ENCODE measurements around the gene PTRH1.

Gene PTRH1

GRCh38 chr9:127692071-127692470 is 23.4 kb downstream of the PTRH1 start:
- Histone ChIP-seq H2AFZ (ENCODE audit: low read depth, low read length) (no peak overlapping the region), H3K4me3 (ENCODE audit: low read length) (no peak overlapping the region), H3K36me3 (ENCODE audit: insufficient read depth, low read length) (peaks cover 10% of the 10 kb centered on the region), H3K27me3 (ENCODE audit: insufficient read depth, low read length) (no peaks in the 10 kb centered on the region), H3K4me1 (ENCODE audit: insufficient read depth, low read length) (peaks cover 3% of the 10 kb centered on the region), H3K9me3 (ENCODE audit: low read length) (peaks cover 6% of the 10 kb centered on the region)

DNA sequence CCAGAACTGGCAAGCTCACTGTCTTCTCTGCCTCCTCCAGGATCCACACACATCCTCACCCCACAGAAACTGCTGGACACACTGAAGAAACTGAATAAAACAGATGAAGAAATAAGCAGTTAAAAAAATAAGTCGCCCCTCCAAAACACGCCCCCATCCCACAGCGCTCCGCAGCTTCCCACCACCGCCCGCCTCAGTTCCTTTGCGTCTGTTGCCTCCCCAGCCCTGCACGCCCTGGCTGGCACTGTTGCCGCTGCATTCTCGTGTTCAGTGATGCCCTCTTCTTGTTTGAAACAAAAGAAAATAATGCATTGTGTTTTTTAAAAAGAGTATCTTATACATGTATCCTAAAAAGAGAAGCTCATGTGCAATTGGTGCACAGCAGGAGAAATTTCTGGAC is 24.7 kb downstream of the PTRH1 start:
- H3K27me3 ChIP-seq (ENCODE audit: insufficient read depth, low read length), result no peaks in the 10 kb centered on the region
- H3K9me3 ChIP-seq (ENCODE audit: low read length), result peaks cover 6% of the 10 kb centered on the region
- peaks cover 3% of the 10 kb centered on the region for H3K4me1 ChIP-seq (ENCODE audit: insufficient read depth, low read length)
- H3K4me3 ChIP-seq (ENCODE audit: low read length), result no peak overlapping the region
- no peak overlapping the region for H2AFZ ChIP-seq (ENCODE audit: low read depth, low read length)
- H3K36me3 ChIP-seq (ENCODE audit: insufficient read depth, low read length), result peaks cover 13% of the 10 kb centered on the region

- Histone ChIP-seq H3K4me3 (ENCODE audit: low read length) (no peak overlapping the region), H3K9me3 (ENCODE audit: low read length) (peaks cover 6% of the 10 kb centered on the region), H3K4me1 (ENCODE audit: insufficient read depth, low read length) (peaks cover 3% of the 10 kb centered on the region), H2AFZ (ENCODE audit: low read depth, low read length) (no peak overlapping the region), H3K27me3 (ENCODE audit: insufficient read depth, low read length) (no peaks in the 10 kb centered on the region), H3K36me3 (ENCODE audit: insufficient read depth, low read length) (peaks cover 17% of the 10 kb centered on the region)
Measured at GRCh38 chr9:127689329-127690000, 26.0 kb downstream of the PTRH1 start.

- no peak overlapping the region for H3K4me3 ChIP-seq (ENCODE audit: low read length)
- peaks cover 43% of the 10 kb centered on the region for H3K36me3 ChIP-seq (ENCODE audit: insufficient read depth, low read length)
- H3K27me3 ChIP-seq (ENCODE audit: insufficient read depth, low read length), result no peaks in the 10 kb centered on the region
- peaks cover 4% of the 10 kb centered on the region for H3K9me3 ChIP-seq (ENCODE audit: low read length)
- H2AFZ ChIP-seq (ENCODE audit: low read depth, low read length), result no peak overlapping the region
- H3K4me1 ChIP-seq (ENCODE audit: insufficient read depth, low read length), result no peaks in the 10 kb centered on the region
Measured at GRCh38 chr9:127686461-127687393, 28.7 kb downstream of the PTRH1 start.

- Histone ChIP-seq H3K4me3 (ENCODE audit: low read length) (no peak overlapping the region), H3K36me3 (ENCODE audit: insufficient read depth, low read length) (peaks cover 51% of the 10 kb centered on the region), H3K27me3 (ENCODE audit: insufficient read depth, low read length) (no peaks in the 10 kb centered on the region), H3K9me3 (ENCODE audit: low read length) (peaks cover 1% of the 10 kb centered on the region), H3K4me1 (ENCODE audit: insufficient read depth, low read length) (no peaks in the 10 kb centered on the region), H2AFZ (ENCODE audit: low read depth, low read length) (no peak overlapping the region)
Measured at GRCh38 chr9:127684576-127684975, 30.9 kb downstream of the PTRH1 start.

GRCh38 chr9:127683723-127684122 is 31.7 kb downstream of the PTRH1 start:
- H3K9me3 ChIP-seq (ENCODE audit: low read length), result no peaks in the 10 kb centered on the region
- H3K36me3 ChIP-seq (ENCODE audit: insufficient read depth, low read length), result peaks cover 56% of the 10 kb centered on the region
- H2AFZ ChIP-seq (ENCODE audit: low read depth, low read length), result no peak overlapping the region
- H3K27me3 ChIP-seq (ENCODE audit: insufficient read depth, low read length), result no peaks in the 10 kb centered on the region
- H3K4me3 ChIP-seq (ENCODE audit: low read length), result no peak overlapping the region
- no peaks in the 10 kb centered on the region for H3K4me1 ChIP-seq (ENCODE audit: insufficient read depth, low read length)

DNA sequence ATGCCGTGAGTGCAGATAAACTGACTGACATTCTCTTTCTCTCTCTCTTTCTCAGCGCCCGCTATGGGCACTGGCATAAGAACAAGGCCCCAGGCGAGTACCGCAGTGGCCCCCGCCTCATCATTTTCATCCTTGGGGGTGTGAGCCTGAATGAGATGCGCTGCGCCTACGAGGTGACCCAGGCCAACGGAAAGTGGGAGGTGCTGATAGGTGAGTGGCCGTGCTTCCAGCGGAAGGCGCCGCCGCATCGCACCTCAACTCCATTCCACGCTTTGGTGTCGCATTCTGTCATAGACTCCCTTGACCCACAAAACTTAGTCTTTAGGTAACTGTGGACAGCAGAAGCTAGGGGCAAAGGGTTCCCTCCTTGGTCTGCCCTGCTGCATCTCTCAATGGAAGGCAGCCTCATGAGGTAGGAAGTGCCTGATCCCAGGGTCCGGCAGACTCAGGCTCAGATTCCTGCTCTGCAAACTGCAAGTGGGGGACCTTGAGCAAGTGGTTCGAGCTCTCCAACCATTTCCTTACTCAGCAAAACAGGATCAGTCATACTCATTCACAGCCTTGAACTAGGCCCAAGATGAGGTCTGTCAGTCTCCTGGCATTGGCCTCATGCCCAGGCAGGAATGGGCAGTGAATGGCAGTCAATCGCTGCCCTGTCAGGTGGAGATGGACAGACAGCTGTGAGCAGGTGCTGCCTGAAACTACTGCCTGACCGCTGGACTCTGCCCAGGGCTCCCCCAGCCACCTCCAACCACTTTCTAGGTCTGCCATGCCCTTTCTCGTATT is 32.9 kb downstream of the PTRH1 start:
- Histone ChIP-seq H3K4me1 (ENCODE audit: insufficient read depth, low read length) (no peaks in the 10 kb centered on the region), H3K27me3 (ENCODE audit: insufficient read depth, low read length) (no peaks in the 10 kb centered on the region), H2AFZ (ENCODE audit: low read depth, low read length) (no peak overlapping the region), H3K9me3 (ENCODE audit: low read length) (no peaks in the 10 kb centered on the region), H3K36me3 (ENCODE audit: insufficient read depth, low read length) (peaks cover 56% of the 10 kb centered on the region), H3K4me3 (ENCODE audit: low read length) (no peak overlapping the region)

GRCh38 chr9:127680846-127681245 is 34.6 kb downstream of the PTRH1 start:
- Histone ChIP-seq H2AFZ (ENCODE audit: low read depth, low read length) (no peak overlapping the region), H3K9me3 (ENCODE audit: low read length) (no peaks in the 10 kb centered on the region), H3K4me1 (ENCODE audit: insufficient read depth, low read length) (no peaks in the 10 kb centered on the region), H3K27me3 (ENCODE audit: insufficient read depth, low read length) (no peaks in the 10 kb centered on the region), H3K4me3 (ENCODE audit: low read length) (no peak overlapping the region), H3K36me3 (ENCODE audit: insufficient read depth, low read length) (peaks cover 61% of the 10 kb centered on the region)

DNA sequence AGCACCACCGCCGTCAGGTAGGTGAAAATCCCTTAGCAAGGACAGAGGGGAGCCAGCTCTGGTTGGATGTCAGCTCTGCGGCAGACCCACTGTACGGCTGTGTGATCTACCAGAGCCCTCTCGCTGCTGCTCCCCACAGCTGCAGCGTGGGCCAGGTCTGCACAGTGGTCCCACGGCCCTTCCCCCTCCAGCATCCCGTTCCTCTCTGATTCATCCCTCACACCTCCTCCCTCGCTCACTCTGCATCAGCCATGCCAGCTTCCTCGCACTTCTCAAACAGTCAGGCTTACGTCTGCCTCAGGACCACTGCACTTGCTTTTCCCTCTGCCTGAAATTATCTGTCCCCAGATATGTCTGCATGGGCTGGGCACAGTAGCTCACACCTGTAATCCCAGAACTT is 35.2 kb downstream of the PTRH1 start:
- H3K4me3 ChIP-seq (ENCODE audit: low read length), result no peak overlapping the region
- no peaks in the 10 kb centered on the region for H3K9me3 ChIP-seq (ENCODE audit: low read length)
- H2AFZ ChIP-seq (ENCODE audit: low read depth, low read length), result no peak overlapping the region
- no peaks in the 10 kb centered on the region for H3K27me3 ChIP-seq (ENCODE audit: insufficient read depth, low read length)
- H3K4me1 ChIP-seq (ENCODE audit: insufficient read depth, low read length), result no peaks in the 10 kb centered on the region
- peaks cover 61% of the 10 kb centered on the region for H3K36me3 ChIP-seq (ENCODE audit: insufficient read depth, low read length)

DNA sequence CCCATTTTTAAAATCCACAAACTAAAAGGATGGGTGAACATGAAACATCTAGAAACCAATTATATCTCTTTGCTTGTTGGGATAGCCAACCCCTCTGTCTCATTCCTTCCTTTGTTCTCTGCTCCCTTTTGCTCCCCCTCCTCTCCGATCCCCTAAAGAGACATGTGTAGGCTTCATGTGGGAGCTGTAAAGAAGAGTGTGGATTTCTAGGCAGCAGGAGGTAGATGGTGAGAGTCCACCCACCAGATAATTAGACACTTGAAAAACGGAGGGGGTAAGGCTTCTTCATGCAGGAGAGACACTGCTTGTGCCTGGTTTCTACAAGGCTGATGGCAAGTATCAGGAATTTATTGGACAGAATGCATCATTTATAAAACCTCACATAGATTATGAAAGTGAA is 36.0 kb downstream of the PTRH1 start:
- Histone ChIP-seq H3K4me3 (ENCODE audit: low read length) (no peak overlapping the region), H3K9me3 (ENCODE audit: low read length) (no peaks in the 10 kb centered on the region), H3K4me1 (ENCODE audit: insufficient read depth, low read length) (no peaks in the 10 kb centered on the region), H3K27me3 (ENCODE audit: insufficient read depth, low read length) (no peaks in the 10 kb centered on the region), H3K36me3 (ENCODE audit: insufficient read depth, low read length) (peaks cover 62% of the 10 kb centered on the region), H2AFZ (ENCODE audit: low read depth, low read length) (no peak overlapping the region)

GRCh38 chr9:127676638-127677037 is 38.8 kb downstream of the PTRH1 start:
- H3K4me3 ChIP-seq (ENCODE audit: low read length), result no peak overlapping the region
- peaks cover 53% of the 10 kb centered on the region for H3K36me3 ChIP-seq (ENCODE audit: insufficient read depth, low read length)
- no peaks in the 10 kb centered on the region for H3K9me3 ChIP-seq (ENCODE audit: low read length)
- H3K27me3 ChIP-seq (ENCODE audit: insufficient read depth, low read length), result no peaks in the 10 kb centered on the region
- no peak overlapping the region for H2AFZ ChIP-seq (ENCODE audit: low read depth, low read length)
- no peaks in the 10 kb centered on the region for H3K4me1 ChIP-seq (ENCODE audit: insufficient read depth, low read length)

- H3K36me3 ChIP-seq (ENCODE audit: insufficient read depth, low read length), result peaks cover 41% of the 10 kb centered on the region
- no peak overlapping the region for H3K4me3 ChIP-seq (ENCODE audit: low read length)
Measured at GRCh38 chr9:127673234-127673633, 42.2 kb downstream of the PTRH1 start.

GRCh38 chr9:127667906-127668305 is 47.6 kb downstream of the PTRH1 start:
- Histone ChIP-seq H3K27me3 (ENCODE audit: insufficient read depth, low read length) (no peaks in the 10 kb centered on the region), H2AFZ (ENCODE audit: low read depth, low read length) (no peak overlapping the region), H3K36me3 (ENCODE audit: insufficient read depth, low read length) (peaks cover 50% of the 10 kb centered on the region), H3K4me3 (ENCODE audit: low read length) (no peak overlapping the region), H3K4me1 (ENCODE audit: insufficient read depth, low read length) (peaks cover 2% of the 10 kb centered on the region), H3K9me3 (ENCODE audit: low read length) (no peaks in the 10 kb centered on the region)

More at GRCh38 chr9:127673234-127673633, 42.2 kb downstream of the PTRH1 start:
- no peaks in the 10 kb centered on the region for H3K27me3 ChIP-seq (ENCODE audit: insufficient read depth, low read length)
- no peak overlapping the region for H2AFZ ChIP-seq (ENCODE audit: low read depth, low read length)
- H3K9me3 ChIP-seq (ENCODE audit: low read length), result no peaks in the 10 kb centered on the region
- no peaks in the 10 kb centered on the region for H3K4me1 ChIP-seq (ENCODE audit: insufficient read depth, low read length)
